ENCODE measurements around the gene TP53I11. TPM values are rescaled to one million over a fixed set of nuclear protein-coding genes. Genes with fewer than 3 reads are reported as not detected.
A peak's percentile ranks its signal among the peaks of the same experiment; 100 is the strongest.

The TP53I11 gene
- total RNA-seq, 1 experiment from 2014 or later = 42.4 TPM

DNA sequence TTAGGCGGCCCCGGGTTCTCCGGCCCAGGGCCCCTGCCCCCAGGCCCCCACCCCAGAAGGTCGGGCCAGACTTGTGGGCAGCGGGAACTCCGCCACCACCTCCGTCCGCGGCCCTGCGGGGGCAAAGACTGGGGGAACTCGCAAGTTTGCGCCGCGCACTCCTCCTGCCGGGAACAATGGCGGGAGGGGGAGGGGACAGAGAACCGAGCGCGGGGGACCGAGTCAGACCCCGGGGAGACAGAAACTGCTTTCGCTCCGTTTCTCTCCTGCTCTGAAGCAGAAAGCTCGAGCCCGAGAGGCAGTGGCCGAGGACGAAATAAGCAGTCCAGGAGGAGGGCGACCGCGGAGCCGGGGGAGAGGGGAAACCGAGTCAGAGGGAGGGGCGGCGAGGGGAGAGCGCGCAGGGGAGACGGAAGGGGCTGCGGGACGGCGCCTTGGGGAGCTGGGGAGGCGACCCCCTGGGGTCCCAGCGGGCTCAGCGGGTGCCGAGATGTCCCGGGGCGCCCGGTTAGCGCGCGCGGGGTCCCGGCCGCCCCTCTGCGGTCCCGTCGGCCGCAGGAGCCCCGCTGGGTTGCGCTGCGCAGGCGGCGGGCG lies 555 bp downstream of the TP53I11 start (continued):
- peak; percentile 93 for TF ChIP-seq ZNF423 (CRISPR knock-in tag; IDR thresholded peaks at IDR 0.05)
- TF ChIP-seq, protein P1, sequence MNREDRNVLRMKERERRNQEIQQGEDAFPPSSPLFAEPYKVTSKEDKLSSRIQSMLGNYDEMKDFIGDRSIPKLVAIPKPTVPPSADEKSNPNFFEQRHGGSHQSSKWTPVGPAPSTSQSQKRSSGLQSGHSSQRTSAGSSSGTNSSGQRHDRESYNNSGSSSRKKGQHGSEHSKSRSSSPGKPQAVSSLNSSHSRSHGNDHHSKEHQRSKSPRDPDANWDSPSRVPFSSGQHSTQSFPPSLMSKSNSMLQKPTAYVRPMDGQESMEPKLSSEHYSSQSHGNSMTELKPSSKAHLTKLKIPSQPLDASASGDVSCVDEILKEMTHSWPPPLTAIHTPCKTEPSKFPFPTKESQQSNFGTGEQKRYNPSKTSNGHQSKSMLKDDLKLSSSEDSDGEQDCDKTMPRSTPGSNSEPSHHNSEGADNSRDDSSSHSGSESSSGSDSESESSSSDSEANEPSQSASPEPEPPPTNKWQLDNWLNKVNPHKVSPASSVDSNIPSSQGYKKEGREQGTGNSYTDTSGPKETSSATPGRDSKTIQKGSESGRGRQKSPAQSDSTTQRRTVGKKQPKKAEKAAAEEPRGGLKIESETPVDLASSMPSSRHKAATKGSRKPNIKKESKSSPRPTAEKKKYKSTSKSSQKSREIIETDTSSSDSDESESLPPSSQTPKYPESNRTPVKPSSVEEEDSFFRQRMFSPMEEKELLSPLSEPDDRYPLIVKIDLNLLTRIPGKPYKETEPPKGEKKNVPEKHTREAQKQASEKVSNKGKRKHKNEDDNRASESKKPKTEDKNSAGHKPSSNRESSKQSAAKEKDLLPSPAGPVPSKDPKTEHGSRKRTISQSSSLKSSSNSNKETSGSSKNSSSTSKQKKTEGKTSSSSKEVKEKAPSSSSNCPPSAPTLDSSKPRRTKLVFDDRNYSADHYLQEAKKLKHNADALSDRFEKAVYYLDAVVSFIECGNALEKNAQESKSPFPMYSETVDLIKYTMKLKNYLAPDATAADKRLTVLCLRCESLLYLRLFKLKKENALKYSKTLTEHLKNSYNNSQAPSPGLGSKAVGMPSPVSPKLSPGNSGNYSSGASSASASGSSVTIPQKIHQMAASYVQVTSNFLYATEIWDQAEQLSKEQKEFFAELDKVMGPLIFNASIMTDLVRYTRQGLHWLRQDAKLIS (CRISPR knock-in tag; IDR thresholded peaks at IDR 0.05; ENCODE audit: borderline replicate concordance) = no peak
- no peak for TF ChIP-seq JUN (CRISPR knock-in tag; IDR thresholded peaks at IDR 0.05)
- TF ChIP-seq TP53 (CRISPR knock-in tag; IDR thresholded peaks at IDR 0.05) = no peak
- TF ChIP-seq SP1 (CRISPR knock-in tag; conservative IDR thresholded peaks at IDR 0.05) = no peak

DNA sequence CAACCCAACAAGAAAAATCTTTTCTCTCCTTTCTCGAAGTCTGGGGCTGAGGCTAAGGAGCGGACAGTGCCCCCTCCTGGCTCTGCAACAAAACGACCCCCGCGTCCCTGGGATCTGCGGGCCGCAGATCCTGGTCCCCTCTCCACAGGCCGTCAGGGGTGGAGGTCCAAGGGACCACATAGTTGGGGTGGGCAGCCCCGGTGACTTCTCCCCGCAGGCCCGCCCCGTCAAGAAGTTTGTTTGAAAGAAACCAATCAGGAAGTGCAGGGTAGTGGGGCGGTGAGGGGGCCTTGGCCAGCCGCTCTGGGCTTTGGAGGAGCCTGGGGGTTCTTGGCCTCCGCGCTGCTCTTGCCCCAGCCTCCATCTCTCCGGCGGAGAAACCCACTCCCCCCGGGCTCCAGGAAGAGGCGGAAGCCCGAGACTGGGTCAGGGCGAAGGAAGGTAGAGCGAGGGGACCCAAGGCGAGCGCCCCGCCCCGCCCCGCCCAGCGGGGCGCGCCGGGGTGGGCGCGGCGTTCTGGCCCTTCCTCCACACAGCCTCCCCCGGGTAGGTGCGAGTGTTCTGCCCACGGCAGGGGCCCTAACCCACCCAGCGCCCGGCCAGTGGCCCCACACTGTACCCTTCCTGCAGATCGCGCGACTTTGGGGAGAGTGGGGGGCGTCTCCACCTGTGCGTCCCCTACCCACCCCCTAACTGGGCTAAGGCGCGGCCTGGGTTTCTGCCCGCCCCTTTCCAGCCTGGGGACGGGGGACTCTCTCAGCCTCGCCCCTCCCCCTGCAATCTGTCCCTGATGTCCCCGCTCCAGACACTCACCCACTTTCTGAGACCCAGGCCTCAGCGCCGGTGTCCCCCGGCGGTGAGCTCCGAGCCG lies 1.3 kb downstream of the TP53I11 start:
- POLR2A ChIA-PET = no interaction called here
- TF ChIP-seq TEAD1 (CRISPR knock-in tag; IDR thresholded peaks at IDR 0.05) (no peak), ZNF121 (CRISPR knock-in tag; IDR thresholded peaks at IDR 0.05) (peak; percentile 53; the same call in 1 of the 2 replicates), SP1 (CRISPR knock-in tag; conservative IDR thresholded peaks at IDR 0.05) (peak; percentile 19; the same call in 1 of the 2 replicates)
- TF ChIP-seq, protein P2, sequence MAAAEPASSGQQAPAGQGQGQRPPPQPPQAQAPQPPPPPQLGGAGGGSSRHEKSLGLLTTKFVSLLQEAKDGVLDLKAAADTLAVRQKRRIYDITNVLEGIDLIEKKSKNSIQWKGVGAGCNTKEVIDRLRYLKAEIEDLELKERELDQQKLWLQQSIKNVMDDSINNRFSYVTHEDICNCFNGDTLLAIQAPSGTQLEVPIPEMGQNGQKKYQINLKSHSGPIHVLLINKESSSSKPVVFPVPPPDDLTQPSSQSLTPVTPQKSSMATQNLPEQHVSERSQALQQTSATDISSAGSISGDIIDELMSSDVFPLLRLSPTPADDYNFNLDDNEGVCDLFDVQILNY (CRISPR knock-in tag; IDR thresholded peaks at IDR 0.05) = peak; percentile 25; the same call in 1 of the 2 replicates
- TF ChIP-seq, protein P3, sequence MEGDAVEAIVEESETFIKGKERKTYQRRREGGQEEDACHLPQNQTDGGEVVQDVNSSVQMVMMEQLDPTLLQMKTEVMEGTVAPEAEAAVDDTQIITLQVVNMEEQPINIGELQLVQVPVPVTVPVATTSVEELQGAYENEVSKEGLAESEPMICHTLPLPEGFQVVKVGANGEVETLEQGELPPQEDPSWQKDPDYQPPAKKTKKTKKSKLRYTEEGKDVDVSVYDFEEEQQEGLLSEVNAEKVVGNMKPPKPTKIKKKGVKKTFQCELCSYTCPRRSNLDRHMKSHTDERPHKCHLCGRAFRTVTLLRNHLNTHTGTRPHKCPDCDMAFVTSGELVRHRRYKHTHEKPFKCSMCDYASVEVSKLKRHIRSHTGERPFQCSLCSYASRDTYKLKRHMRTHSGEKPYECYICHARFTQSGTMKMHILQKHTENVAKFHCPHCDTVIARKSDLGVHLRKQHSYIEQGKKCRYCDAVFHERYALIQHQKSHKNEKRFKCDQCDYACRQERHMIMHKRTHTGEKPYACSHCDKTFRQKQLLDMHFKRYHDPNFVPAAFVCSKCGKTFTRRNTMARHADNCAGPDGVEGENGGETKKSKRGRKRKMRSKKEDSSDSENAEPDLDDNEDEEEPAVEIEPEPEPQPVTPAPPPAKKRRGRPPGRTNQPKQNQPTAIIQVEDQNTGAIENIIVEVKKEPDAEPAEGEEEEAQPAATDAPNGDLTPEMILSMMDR (IDR thresholded peaks at IDR 0.05) = peak; percentile 65
- TF ChIP-seq, protein P4, sequence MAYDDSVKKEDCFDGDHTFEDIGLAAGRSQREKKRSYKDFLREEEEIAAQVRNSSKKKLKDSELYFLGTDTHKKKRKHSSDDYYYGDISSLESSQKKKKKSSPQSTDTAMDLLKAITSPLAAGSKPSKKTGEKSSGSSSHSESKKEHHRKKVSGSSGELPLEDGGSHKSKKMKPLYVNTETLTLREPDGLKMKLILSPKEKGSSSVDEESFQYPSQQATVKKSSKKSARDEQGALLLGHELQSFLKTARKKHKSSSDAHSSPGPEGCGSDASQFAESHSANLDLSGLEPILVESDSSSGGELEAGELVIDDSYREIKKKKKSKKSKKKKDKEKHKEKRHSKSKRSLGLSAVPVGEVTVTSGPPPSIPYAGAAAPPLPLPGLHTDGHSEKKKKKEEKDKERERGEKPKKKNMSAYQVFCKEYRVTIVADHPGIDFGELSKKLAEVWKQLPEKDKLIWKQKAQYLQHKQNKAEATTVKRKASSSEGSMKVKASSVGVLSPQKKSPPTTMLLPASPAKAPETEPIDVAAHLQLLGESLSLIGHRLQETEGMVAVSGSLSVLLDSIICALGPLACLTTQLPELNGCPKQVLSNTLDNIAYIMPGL (CRISPR knock-in tag; IDR thresholded peaks at IDR 0.05) = peak; percentile 46; the same call in 1 of the 2 replicates
- DNase-seq (ENCODE audit: low spot score) = peak; percentile 77

DNA sequence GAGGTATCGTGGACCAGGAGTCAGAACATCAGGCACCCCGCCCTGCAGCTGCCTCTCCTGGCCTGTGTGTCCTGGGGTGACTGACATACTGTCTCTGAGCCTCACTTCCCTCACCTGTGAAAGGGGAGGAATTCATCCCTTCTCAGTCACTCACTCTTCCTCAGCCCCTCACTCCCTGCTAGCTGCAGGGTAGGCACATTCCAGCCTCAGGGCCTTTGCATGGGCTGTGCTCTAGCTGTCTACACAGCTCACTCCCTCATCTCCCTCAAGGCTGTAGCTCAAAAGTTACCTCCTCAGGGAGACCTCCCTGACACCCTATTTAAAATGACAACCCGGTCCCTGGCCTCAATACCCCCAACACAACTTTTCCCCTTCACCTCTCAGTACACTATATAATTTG lies 2.5 kb downstream of the TP53I11 start:
- ATAC-seq = no peak
- Mint-ChIP-seq H3K27me3 (ENCODE audit: low read depth) (peaks cover 3% of the 10 kb centered on the region; the same call in 1 of the 2 replicates), H3K27ac (no peak overlapping the region), H3K36me3 (no peaks in the 10 kb centered on the region), H3K4me1 (peaks cover 59% of the 10 kb centered on the region), H3K4me3 (no peak overlapping the region), H3K9me3 (no peaks in the 10 kb centered on the region)
- ChIA-PET CTCF (interaction anchor here (0.8 to 6.5 kb wide), 12 partner anchors 11 to 233 kb away, joined by 3 to 70 read pairs (median 4); no protein-coding TSS in a partner anchor), POLR2A (interaction anchor here (0.8 kb wide), 1 partner anchor 12 kb away, joined by 4 read pairs; no protein-coding TSS in a partner anchor)
- DNase-seq (ENCODE audit: low spot score) = no peak
- no peak for TF ChIP-seq HMGA2 (CRISPR knock-in tag; IDR thresholded peaks at IDR 0.05)
- TF ChIP-seq, protein P5, sequence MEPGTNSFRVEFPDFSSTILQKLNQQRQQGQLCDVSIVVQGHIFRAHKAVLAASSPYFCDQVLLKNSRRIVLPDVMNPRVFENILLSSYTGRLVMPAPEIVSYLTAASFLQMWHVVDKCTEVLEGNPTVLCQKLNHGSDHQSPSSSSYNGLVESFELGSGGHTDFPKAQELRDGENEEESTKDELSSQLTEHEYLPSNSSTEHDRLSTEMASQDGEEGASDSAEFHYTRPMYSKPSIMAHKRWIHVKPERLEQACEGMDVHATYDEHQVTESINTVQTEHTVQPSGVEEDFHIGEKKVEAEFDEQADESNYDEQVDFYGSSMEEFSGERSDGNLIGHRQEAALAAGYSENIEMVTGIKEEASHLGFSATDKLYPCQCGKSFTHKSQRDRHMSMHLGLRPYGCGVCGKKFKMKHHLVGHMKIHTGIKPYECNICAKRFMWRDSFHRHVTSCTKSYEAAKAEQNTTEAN (CRISPR knock-in tag; IDR thresholded peaks at IDR 0.05) = no peak

More for the DNA sequence above, 1.3 kb downstream of the TP53I11 start:
- Mint-ChIP-seq H3K4me1 (peaks cover 56% of the 10 kb centered on the region), H3K9me3 (no peaks in the 10 kb centered on the region), H3K36me3 (no peaks in the 10 kb centered on the region), H3K27me3 (ENCODE audit: low read depth) (peaks cover 3% of the 10 kb centered on the region), H3K27ac (0 out of 2 replicates have a peak overlapping the region, but pooled peaks have one; percentile 41), H3K4me3 (peak overlapping the region; percentile 85)
- ATAC-seq = peak; percentile 63
- CTCF ChIA-PET = interaction anchor here (0.9 to 6.5 kb wide), 12 partner anchors 8 to 156 kb away, joined by 3 to 70 read pairs (median 5); no protein-coding TSS in a partner anchor
